AG04449 (cell line): ENCODE measurements around the gene PCDHGB2.
"Not testable (repeated sequence)": the region's sequence is repeated elsewhere in the genome, so short reads cannot be mapped to it uniquely, and the experiment has no call there.

Experiments
- CTCF ChIA-PET: fragments of 350-600 bp; formaldehyde crosslinking; extraction: SDS; loops from one replicate; lab custom pipeline; 2021; ENCODE audit warnings: antibody characterized with exemption; lab: Yijun Ruan, JAX
- POLR2A ChIA-PET: fragments of 400-600, 350-600 bp; formaldehyde crosslinking; extraction: SDS; loops from one replicate; lab custom pipeline; 2020; ENCODE audit warnings: antibody characterized with exemption, inconsistent platforms; lab: Yijun Ruan, JAX
- DNase-seq: peaks from one replicate; pipeline ENCODE4 v3.0.0-alpha.2; 2010; ENCODE audit warnings: low read depth, low spot score
- H3K4me3 ChIP-seq: 2 replicates; pipeline ENCODE4 v1.5.1; 2011; ENCODE audit warnings: low read depth, mild to moderate bottlenecking, control low read depth, low read length
- TF ChIP-seq, protein P1 (sequence below): IDR thresholded peaks from one replicate; pipeline ENCODE4 v1.5.1; 2011; ENCODE audit warnings: mild to moderate bottlenecking, moderate library complexity, low read length, control low read depth, inconsistent platforms; ENCODE audit not compliant: insufficient read depth; ENCODE audit errors: missing control alignments

Gene PCDHGB2

DNA sequence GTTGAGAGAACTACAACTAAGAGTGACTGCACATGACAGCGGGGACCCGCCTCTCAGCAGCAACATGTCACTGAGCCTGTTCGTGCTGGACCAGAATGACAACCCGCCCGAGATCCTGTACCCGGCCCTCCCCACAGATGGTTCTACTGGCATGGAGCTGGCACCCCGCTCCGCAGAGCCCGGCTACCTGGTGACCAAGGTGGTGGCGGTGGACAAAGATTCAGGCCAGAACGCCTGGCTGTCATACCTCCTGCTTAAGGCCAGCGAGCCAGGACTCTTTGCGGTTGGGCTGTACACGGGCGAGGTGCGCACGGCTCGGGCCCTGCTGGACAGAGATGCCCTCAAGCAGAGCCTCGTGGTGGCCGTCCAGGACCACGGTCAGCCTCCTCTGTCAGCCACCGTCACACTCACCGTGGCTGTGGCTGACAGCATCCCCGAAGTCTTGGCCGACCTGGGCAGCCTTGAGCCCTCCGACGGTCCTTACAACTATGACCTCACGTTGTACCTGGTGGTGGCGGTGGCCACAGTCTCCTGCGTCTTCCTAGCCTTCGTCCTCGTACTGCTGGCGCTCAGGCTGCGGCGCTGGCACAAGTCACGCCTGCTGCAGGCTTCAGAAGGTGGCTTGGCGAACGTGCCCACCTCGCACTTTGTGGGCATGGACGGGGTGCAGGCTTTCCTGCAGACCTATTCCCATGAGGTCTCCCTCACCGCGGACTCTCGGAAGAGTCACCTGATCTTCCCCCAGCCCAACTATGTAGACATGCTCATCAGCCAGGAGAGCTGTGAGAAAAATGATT, 24.9 kb downstream of the PCDHGB2 start:
- POLR2A ChIA-PET = no interaction called here
- CTCF ChIA-PET = interaction anchor here (4.1 kb wide), 1 partner anchor 174 kb away, joined by 24 read pairs; no protein-coding TSS in a partner anchor
- no peak for DNase-seq
- TF ChIP-seq, protein P1, sequence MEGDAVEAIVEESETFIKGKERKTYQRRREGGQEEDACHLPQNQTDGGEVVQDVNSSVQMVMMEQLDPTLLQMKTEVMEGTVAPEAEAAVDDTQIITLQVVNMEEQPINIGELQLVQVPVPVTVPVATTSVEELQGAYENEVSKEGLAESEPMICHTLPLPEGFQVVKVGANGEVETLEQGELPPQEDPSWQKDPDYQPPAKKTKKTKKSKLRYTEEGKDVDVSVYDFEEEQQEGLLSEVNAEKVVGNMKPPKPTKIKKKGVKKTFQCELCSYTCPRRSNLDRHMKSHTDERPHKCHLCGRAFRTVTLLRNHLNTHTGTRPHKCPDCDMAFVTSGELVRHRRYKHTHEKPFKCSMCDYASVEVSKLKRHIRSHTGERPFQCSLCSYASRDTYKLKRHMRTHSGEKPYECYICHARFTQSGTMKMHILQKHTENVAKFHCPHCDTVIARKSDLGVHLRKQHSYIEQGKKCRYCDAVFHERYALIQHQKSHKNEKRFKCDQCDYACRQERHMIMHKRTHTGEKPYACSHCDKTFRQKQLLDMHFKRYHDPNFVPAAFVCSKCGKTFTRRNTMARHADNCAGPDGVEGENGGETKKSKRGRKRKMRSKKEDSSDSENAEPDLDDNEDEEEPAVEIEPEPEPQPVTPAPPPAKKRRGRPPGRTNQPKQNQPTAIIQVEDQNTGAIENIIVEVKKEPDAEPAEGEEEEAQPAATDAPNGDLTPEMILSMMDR = no peak
- no peak overlapping the region for H3K4me3 ChIP-seq

DNA sequence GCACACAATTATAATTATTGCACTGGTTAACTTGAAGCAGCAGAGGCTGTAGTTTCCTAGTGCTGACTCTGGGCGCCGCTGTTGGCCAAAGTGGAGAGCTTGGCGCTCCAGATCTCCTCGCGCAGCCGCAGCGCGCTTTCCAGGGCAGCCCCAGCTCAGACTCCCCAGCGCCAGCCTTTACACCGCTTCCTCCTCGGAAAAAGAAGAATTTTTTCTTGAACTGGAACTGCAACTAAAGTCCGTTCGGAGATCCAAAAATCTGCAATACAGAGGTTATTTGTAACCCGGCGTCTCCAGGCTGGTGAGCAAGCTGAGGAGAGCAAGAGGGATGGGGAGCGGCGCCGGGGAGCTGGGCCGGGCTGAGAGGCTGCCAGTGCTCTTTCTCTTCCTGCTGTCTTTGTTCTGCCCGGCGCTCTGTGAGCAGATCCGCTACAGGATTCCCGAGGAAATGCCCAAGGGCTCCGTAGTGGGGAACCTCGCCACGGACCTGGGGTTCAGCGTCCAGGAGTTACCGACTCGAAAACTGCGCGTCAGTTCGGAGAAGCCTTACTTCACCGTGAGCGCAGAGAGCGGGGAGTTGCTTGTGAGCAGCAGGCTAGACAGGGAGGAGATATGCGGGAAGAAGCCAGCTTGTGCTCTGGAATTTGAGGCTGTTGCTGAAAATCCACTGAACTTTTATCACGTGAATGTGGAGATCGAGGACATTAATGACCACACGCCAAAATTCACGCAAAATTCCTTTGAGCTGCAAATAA, 27.9 kb downstream of the PCDHGB2 start, which contains the start of gene PCDHGB4:
Gene PCDHGB4, plus strand, starts transcription at position 142 of the 755 bp plus-strand sequence. Its CDS starts 187 bp downstream, at position 329.
- peak within 1 kb of the TSS; percentile 42 for H3K4me3 ChIP-seq
- CTCF ChIA-PET = interaction anchor here (1.0 to 8.4 kb wide), 8 partner anchors 9 to 181 kb away, joined by 3 to 77 read pairs (median 10); partner anchors contain the start of genes PCDHGA6, PCDHGB3 and PCDHGB5
- POLR2A ChIA-PET, DNase-seq: not testable (repeated sequence)
- TF ChIP-seq, protein P1 = peak; percentile 33

DNA sequence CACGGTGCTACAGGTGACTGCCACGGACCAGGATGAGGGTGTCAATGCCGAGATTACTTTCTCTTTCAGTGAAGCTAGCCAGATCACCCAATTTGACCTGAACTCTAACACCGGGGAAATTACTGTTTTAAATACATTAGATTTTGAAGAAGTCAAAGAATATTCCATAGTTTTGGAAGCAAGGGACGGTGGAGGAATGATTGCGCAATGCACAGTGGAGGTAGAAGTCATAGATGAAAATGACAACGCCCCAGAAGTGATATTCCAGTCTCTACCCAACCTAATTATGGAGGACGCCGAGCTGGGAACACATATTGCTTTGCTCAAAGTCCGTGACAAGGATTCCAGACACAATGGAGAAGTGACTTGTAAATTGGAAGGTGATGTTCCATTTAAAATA, 28.9 kb downstream of the PCDHGB2 start:
- H3K4me3 ChIP-seq = no peak overlapping the region
- TF ChIP-seq, protein P1 = no peak
- ChIA-PET POLR2A (no interaction called here), CTCF (interaction anchor here (1.6 to 8.4 kb wide), 5 partner anchors 9 to 175 kb away, joined by 5 to 77 read pairs (median 11); partner anchors contain the start of genes PCDHGA6, PCDHGB3 and PCDHGB5)
- DNase-seq = no peak

DNA sequence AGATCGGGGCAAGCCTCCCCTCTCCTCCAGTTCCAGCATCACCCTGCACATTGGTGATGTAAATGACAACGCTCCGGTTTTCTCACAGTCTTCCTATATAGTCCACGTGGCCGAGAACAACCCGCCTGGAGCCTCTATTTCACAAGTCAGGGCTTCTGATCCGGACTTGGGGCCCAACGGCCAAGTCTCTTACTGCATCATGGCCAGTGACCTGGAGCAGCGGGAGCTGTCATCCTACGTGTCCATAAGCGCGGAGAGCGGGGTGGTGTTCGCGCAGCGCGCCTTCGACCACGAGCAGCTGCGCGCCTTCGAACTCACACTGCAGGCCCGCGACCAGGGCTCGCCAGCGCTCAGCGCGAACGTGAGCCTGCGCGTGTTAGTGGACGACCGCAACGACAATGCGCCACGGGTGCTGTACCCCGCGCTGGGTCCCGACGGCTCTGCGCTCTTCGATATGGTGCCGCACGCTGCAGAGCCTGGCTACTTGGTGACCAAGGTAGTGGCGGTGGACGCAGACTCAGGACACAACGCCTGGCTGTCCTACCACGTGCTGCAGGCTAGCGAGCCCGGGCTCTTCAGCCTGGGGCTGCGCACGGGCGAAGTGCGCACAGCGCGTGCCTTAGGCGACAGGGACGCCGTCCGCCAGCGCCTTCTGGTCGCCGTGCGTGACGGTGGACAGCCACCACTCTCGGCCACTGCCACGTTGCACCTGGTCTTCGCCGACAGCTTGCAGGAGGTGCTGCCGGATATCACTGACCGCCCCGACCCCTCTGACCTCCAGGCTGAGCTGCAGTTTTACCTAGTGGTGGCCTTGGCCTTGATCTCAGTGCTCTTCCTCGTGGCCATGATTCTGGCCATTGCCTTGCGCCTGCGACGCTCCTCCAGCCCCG, 29.6 kb downstream of the PCDHGB2 start:
- ChIA-PET CTCF (interaction anchor here (0.9 to 8.4 kb wide), 10 partner anchors 8 to 177 kb away, joined by 3 to 77 read pairs (median 8); partner anchors contain the start of genes PCDHGA10, PCDHGA6 and PCDHGB5), POLR2A (no interaction called here)
- H3K4me3 ChIP-seq = no peak overlapping the region
- DNase-seq = no peak
- TF ChIP-seq, protein P1 = no peak

DNA sequence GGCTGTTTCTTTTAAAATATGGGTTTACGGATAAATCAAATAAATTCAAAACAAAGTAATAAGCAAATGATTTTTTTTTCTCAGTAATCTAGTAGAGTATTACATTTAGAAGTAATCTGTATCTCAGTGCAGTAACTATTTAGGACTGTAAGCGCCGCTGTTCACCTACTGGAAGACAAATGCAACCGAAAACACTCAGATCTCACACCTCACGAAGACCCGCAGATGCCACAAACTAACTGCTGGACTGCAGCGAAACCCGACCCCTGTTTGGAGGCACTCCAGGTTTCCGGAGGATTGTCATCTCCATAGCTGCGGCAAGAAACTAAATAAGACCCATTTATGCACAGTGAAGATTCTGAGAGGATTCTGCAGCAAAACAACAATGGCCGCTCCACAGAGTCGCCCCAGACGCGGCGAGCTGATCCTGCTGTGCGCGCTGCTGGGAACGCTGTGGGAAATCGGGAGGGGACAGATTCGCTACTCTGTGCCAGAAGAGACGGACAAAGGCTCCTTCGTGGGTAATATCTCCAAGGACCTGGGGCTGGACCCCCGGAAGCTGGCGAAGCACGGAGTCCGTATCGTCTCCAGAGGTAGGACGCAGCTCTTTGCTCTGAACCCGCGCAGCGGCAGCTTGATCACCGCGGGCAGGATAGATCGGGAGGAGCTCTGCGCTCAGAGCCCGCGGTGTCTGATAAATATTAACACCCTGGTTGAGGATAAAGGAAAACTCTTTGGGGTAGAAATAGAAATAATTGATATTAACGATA, 32.8 kb downstream of the PCDHGB2 start, which contains the start of gene PCDHGA8:
Gene PCDHGA8, plus strand, starts transcription at position 205 of the 770 bp plus-strand sequence. Its CDS starts 181 bp downstream, at position 386.
- H3K4me3 ChIP-seq = 0 out of 2 replicates have a peak within 1 kb of the TSS, but pooled peaks have one; percentile 1
- CTCF ChIA-PET = interaction anchor here (0.7 to 8.4 kb wide), 9 partner anchors 11 to 174 kb away, joined by 3 to 77 read pairs (median 5); partner anchors contain the start of genes PCDHGA10, PCDHGA6, PCDHGB1 and PCDHGB6
- DNase-seq = no peak
- POLR2A ChIA-PET = no interaction called here
- TF ChIP-seq, protein P1 = no peak
